Upper lobe of left lung (tissue), 4 donors: ENCODE data around the gene BMP4.

Source experiments
- CTCF ChIP-seq, 6 experiments: fragments of 450-650 bp in 4 of 6; fragments of 200-600 bp in 2 of 6; sonication (generic) in 2 of 6; IDR thresholded peaks; one replicate each; pipeline ENCODE4 v1.5.1; 2016 to 2019; ENCODE audit warnings: antibody characterized with exemption in 6 of 6
- EP300 ChIP-seq, 4 donors: sonication (generic); formaldehyde crosslinking; IDR thresholded peaks; one replicate each; pipeline ENCODE4 v1.5.1; 2017; ENCODE audit warnings: antibody characterized with exemption in 4 of 4, control low read depth in 2 of 4
- POLR2A ChIP-seq, 4 donors: fragments of 450-650 bp; IDR thresholded peaks; one replicate each; pipeline ENCODE4 v1.5.1; 2016 to 2017; ENCODE audit warnings: antibody characterized with exemption in 4 of 4, mild to moderate bottlenecking in 2 of 4
- POLR2AphosphoS5 ChIP-seq, 2 donors: sonication (generic); formaldehyde crosslinking; IDR thresholded peaks; one replicate each; pipeline ENCODE4 v1.5.1; 2017; ENCODE audit warnings: antibody characterized with exemption in 2 of 2

- no peak for TF ChIP-seq POLR2A (IDR thresholded peaks at IDR 0.05)
- no peak for TF ChIP-seq CTCF (IDR thresholded peaks at IDR 0.05)
- TF ChIP-seq POLR2AphosphoS5 (IDR thresholded peaks at IDR 0.05), result no peak
- no peak for TF ChIP-seq EP300 (IDR thresholded peaks at IDR 0.05)
These were observed 13.5 kb downstream of the BMP4 start for GRCh38 chr14:53942970-53943750.
